Peyer's patch (tissue), 4 donors: ENCODE measurements around the gene TSPAN15. TPM values are rescaled to one million over a fixed set of nuclear protein-coding genes. Genes with fewer than 3 reads are reported as not detected.
A peak's percentile ranks its signal among the peaks of the same experiment; 100 is the strongest.

Experiments used
- DNase-seq, 3 donors: peaks; one replicate each; pipeline ENCODE4 v3.0.0-alpha.2; 2017 to 2019
- H3K27ac ChIP-seq, 4 donors: fragments of 200-600 bp; sonication (generic); one replicate each; pipeline ENCODE4 v1.5.1; 2016 to 2019
- H3K27me3 ChIP-seq, 2 donors: fragments of 200-600 bp; sonication (generic); one replicate each; pipeline ENCODE4 v1.5.1; 2019
- H3K36me3 ChIP-seq, 3 donors: fragments of 200-600 bp; sonication (generic); one replicate each; pipeline ENCODE4 v1.5.1; 2016 to 2019
- H3K4me1 ChIP-seq, 4 donors: fragments of 200-600 bp; sonication (generic); one replicate each; pipeline ENCODE4 v1.5.1; 2016 to 2019
- H3K4me3 ChIP-seq, 4 donors: fragments of 200-600 bp; sonication (generic); 1 replicate in 3 of 4; 2 replicates in 1 of 4; pipeline ENCODE4 v1.5.1; 2016 to 2019; ENCODE audit warnings: mild to moderate bottlenecking in 1 of 4
- H3K9me3 ChIP-seq, 4 donors: fragments of 200-600 bp; sonication (generic); one replicate each; pipeline ENCODE4 v1.5.1; 2016 to 2019; ENCODE audit warnings: mild to moderate bottlenecking in 1 of 4
- POLR2A ChIP-seq, 2 donors: fragments of 450-650 bp; IDR thresholded peaks; one replicate each; pipeline ENCODE4 v1.5.1; 2017; ENCODE audit warnings: antibody characterized with exemption in 2 of 2, mild to moderate bottlenecking in 2 of 2, moderate library complexity in 2 of 2
- total RNA-seq, 4 donors: library from RNA; depleted of rRNA; stranded (reverse); fragments of >200 nt; gene quantifications; one replicate each; pipeline ENCODE4 v1.1.0, GENCODE V29; 2016
- TF ChIP-seq, protein P1 (sequence below), 6 experiments: fragments of 450-650 bp in 4 of 6; fragments of 200-600 bp in 2 of 6; sonication (generic) in 1 of 6; IDR thresholded peaks; one replicate each; pipeline ENCODE4 v1.5.1; 2017 to 2019; ENCODE audit warnings: antibody characterized with exemption in 6 of 6, mild to moderate bottlenecking in 3 of 6, moderate library complexity in 1 of 6

The TSPAN15 gene
- total RNA-seq, 4 donors from 2014 or later = 32.2 to 110 (median 94.4) TPM

DNA sequence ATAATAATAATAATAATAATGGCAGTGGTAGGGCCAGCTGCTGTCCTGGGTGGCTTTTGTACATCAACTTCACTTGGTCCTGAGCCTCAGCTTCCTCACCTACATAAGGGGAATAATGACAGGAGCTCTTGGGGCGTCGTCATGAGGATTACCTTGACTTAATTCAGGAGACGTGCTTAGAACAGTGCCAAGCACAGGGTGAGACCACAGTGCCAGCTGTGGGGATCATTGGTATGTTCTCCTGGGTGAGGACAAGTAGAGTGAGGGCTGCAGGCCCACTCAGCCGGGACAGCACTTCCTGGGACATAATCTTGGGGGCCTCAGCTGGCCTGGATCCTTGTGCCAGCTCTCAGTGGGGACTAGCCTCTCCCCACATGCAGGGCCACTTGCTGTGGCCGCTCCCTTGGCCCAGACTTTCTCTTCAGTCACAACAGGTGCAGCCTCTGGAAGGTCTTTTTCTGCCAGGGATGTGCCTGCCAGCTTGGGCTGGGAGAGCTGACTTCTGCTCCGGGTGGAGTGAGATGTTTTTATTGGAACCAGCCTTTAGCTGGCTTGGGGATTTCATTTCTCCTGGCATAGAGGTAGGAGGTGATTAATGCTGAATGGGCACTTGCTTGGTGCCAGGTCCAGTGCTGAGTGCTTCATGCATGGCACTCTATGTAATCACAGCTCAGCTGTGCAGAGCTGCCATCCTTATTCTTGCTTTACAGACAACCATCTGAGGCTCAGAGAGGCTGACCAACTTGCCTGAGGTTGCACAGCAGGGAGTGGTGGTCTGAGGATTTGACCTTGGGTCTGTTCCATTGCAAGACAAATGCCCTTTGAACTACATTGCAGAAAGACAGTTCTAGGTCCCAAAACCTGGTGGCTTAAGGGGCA is 45.3 kb downstream of the TSPAN15 start:
- TF ChIP-seq POLR2A (IDR thresholded peaks at IDR 0.05) = no peak
- TF ChIP-seq, protein P1, sequence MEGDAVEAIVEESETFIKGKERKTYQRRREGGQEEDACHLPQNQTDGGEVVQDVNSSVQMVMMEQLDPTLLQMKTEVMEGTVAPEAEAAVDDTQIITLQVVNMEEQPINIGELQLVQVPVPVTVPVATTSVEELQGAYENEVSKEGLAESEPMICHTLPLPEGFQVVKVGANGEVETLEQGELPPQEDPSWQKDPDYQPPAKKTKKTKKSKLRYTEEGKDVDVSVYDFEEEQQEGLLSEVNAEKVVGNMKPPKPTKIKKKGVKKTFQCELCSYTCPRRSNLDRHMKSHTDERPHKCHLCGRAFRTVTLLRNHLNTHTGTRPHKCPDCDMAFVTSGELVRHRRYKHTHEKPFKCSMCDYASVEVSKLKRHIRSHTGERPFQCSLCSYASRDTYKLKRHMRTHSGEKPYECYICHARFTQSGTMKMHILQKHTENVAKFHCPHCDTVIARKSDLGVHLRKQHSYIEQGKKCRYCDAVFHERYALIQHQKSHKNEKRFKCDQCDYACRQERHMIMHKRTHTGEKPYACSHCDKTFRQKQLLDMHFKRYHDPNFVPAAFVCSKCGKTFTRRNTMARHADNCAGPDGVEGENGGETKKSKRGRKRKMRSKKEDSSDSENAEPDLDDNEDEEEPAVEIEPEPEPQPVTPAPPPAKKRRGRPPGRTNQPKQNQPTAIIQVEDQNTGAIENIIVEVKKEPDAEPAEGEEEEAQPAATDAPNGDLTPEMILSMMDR (IDR thresholded peaks at IDR 0.05) = no peak
- Histone ChIP-seq H3K27ac (no peak overlapping the region), H3K9me3 (no peaks in the 10 kb centered on the region), H3K4me3 (no peak overlapping the region), H3K4me1 (peaks cover 0 to 7% (median 0%) of the 10 kb centered on the region in 4 donors), H3K36me3 (peaks cover 0 to 39% (median 0%) of the 10 kb centered on the region in 3 donors), H3K27me3 (no peaks in the 10 kb centered on the region)
- DNase-seq = peak in 1 of 3 donors; percentile 35

DNA sequence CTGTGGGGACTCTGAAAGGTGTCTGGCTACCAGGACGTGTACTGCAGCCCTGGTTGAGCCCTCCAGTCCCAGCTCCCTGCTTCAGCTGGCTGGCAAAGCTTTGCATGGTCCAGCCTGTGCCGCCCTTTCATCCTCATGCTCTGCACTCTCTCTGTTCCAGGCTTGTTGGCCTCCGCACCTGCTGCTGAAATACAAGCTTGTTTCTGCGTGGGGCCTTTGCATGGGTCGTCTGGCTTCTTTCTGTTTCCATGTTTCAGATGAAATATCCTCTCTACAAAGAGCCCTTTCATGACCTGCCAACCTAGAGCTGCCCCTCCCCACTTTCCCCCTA is 45.9 kb downstream of the TSPAN15 start:
- DNase-seq = peak in 1 of 3 donors; percentile 15
- Histone ChIP-seq H3K27ac (no peak overlapping the region), H3K36me3 (peaks cover 0 to 39% (median 0%) of the 10 kb centered on the region in 3 donors)

DNA sequence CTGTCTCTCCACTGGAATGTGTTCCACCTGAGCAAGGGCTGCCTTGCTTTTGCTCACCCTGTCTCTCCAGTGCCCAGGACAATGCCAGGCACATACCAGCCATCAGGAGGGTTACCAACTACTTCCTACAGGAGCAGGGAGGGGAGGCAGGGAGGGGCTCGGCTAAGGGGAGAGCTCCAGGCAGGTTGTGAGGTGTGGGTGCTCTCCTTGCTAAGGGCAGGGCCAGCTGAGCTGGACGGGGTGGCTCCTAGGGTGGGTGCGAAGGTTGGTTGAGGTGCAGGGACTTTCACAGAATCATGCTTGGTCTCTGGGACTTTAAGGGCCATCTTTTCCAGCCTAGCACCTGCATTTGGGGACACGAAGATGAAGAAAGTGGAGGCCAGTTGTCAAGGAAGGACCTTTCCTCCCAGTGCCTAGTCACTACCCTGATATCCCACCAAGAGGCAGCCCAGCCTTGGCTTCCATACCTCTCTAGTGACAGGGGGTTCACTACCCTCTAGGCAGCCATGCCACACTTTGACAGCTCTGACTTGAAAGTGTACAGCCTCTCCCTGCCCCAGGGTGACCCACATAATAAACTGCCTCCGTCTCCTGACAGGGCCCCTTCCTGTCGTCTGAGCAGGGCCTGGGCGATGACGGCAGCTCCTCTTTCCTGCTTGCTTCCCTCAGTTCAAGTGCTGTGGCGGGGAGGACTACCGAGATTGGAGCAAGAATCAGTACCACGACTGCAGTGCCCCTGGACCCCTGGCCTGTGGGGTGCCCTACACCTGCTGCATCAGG is 46.5 kb downstream of the TSPAN15 start:
- TF ChIP-seq, protein P1 (IDR thresholded peaks at IDR 0.05) = no peak
- no peak for TF ChIP-seq POLR2A (IDR thresholded peaks at IDR 0.05)
- peaks cover 0 to 45% (median 0%) of the 10 kb centered on the region in 3 donors for H3K36me3 ChIP-seq
- peak in 2 of 3 donors; percentile 33 to 42 for DNase-seq
- no peaks in the 10 kb centered on the region for H3K9me3 ChIP-seq
- H3K27ac ChIP-seq = peak overlapping the region in 1 of 4 donors; percentile 40
- no peaks in the 10 kb centered on the region for H3K27me3 ChIP-seq
- no peak overlapping the region for H3K4me3 ChIP-seq
- H3K4me1 ChIP-seq = peaks cover 0 to 4% (median 0%) of the 10 kb centered on the region in 4 donors

More for the DNA sequence above, 45.9 kb downstream of the TSPAN15 start:
- H3K9me3 ChIP-seq = no peaks in the 10 kb centered on the region
- H3K27me3 ChIP-seq = no peaks in the 10 kb centered on the region
- TF ChIP-seq, protein P1 (IDR thresholded peaks at IDR 0.05) = no peak
- no peak for TF ChIP-seq POLR2A (IDR thresholded peaks at IDR 0.05)
- no peak overlapping the region for H3K4me3 ChIP-seq
- H3K4me1 ChIP-seq = peaks cover 0 to 7% (median 0%) of the 10 kb centered on the region in 4 donors

DNA sequence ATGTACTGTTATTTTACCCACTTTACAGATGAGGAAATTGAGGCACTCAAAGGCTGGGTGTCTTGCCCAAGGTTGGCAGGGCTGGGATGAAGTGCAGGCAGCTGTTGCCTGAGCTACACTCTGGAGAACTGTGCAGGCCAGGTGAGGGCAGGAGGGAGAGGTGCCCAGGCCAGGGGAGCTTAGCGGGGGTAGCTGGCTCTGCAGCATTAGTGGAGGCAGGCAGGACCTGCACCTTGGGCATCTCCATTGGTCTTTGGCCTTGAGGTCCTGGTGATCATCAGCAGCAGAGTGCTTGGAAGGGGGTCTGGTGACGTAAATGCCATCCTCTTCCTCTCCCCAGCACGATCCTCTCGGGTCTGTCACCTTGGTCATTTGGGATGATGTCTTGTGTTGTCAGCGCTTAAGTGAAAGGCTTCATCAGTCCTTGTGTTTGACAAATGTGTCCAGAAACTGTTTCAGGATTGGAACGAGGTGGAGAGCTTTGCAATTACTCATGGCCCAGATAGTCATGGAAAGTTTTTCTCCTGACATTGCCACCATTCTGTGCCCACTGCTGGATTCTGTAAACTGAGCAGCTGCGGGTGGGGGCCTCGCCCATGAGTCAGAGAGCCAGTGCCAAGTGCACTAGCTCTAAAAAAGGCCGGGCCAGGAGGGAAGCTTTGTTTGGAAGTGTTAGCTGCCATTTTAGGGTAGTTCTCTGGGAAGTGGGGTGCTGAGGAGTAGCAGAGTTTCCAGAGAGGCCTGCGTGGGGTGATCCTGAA is 47.6 kb downstream of the TSPAN15 start:
- H3K27ac ChIP-seq = peak overlapping the region in 1 of 4 donors; percentile 40

More for the DNA sequence above, 47.6 kb downstream of the TSPAN15 start:
- H3K27me3 ChIP-seq = no peaks in the 10 kb centered on the region
- peaks cover 0 to 54% (median 0%) of the 10 kb centered on the region in 3 donors for H3K36me3 ChIP-seq
- DNase-seq = peak in 2 of 3 donors; percentile 21 to 32
- H3K4me1 ChIP-seq = no peaks in the 10 kb centered on the region
- no peak for TF ChIP-seq POLR2A (IDR thresholded peaks at IDR 0.05)
- TF ChIP-seq, protein P1 (IDR thresholded peaks at IDR 0.05) = no peak
- no peak overlapping the region for H3K4me3 ChIP-seq
- H3K9me3 ChIP-seq = no peaks in the 10 kb centered on the region
